NCI-H1417 treated with DMSO at 0.1 percent for 48 hours (cell line): ENCODE results near the gene FHOD3.

Source experiments
- DNase-seq: peaks from one replicate; lab custom pipeline; 2025; lab: John Stamatoyannopoulos, UW

Gene FHOD3

DNA sequence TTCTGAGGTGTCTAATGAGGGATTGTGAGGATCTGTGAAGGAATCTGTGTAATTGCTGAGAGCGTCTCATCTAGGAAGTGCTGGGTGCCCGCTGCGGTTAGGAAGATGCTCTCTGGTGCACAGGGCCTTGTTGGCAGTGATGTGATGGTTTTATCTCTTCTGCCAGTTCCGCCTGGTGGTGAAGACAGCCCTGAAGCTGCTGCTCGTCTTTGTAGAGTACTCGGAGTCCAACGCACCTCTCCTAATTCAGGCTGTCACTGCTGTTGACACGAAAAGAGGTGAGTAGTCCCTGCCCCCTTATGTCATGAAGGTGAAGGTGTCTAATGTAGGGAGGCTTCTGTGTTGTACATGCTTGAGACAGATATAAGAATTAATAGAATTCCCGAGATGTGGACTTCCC is 297.1 kb downstream of the FHOD3 start:
- DNase-seq, result no peak

DNA sequence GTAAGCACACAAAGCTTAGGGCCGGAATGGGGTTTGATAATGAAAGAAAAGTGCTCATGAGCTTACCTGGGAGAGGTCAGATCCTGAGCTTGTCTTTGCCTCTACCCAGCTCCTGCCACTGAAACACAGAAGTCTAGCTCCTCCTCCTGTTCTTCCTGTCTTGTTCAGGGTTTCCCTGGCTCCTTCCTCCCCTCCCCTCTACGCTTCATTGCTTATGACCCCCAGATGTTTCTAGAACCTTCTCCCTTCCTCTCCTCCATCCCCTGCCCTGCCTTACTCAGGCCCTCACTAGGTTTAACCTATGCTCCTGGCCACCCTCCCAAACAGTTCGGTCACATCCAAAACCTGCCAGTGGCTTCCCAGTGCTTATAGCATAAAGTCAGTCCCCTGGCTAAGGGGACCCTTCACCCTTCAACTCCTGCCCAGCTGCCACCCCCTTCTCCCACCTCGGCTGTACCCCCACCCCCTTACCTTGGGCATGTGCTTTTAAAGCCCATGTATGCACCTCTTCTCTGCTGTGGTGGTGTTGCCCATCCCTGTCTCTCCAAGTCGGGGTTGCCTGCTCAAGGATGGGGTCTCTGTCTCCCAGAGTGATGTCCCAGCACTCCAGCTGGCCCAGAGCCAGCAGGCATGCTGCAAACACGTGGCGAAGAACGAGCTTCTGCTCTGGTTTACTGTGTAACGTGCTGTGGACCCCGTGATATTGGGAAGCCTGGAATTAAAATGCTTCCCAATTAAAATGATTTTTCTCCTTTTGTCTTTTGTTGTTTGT is 297.7 kb downstream of the FHOD3 start:
- no peak for DNase-seq

DNA sequence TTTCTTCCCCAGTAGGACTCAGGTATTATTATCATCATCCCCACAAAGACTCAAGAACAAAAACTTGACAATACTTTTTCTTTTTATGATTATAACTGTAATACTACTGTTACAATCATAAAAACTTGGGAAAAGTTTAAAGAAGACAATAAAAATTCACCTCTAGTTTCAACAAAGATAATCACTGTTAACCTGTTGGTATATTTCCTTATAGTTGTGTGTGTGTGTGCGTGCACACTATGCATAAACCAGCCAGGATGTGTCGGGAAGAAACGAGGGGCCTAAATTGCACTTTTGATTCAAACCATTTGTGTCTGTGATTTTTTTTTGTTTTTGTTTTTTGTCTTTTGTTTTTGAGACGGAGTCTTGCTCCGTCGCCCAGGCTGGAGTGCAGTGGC is 298.3 kb downstream of the FHOD3 start:
- no peak for DNase-seq

DNA sequence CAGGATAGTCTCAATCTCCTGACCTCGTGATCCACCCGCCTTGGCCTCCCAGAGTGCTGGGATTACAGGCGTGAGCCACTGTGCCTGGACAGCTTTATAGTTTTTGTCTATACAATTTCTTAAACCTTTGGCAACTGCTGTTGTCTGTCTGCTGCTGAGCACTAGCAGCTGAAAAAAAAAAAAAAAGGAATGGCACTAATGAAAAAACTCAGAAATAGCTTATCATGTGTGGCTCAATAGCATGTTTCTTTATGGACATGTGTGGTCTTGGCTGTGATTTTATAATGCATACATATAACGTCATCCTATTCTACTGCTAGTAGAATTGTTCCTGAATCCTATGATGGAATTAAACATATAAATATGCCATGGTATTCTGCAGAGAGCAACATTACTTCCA is 300.1 kb downstream of the FHOD3 start:
- no peak for DNase-seq

DNA sequence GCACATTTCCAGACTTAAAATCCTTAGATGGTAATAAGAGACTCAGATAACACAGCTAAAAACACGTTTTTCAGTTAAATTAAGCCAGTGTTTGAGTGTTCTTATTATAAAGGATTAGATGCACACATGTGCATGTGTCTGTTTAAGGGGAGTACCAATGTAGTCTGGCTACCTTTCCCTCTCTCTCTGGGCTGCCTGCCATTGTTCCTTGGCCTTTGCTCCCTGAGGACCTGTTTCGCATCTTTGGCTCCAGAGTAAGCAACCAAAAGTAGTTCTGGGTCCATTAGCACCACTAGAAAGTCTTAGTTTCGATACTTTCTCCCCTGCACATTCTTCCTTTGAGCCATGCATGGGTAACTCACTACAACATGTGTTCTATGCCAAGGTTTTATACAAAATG is 303.0 kb downstream of the FHOD3 start:
- no peak for DNase-seq

DNA sequence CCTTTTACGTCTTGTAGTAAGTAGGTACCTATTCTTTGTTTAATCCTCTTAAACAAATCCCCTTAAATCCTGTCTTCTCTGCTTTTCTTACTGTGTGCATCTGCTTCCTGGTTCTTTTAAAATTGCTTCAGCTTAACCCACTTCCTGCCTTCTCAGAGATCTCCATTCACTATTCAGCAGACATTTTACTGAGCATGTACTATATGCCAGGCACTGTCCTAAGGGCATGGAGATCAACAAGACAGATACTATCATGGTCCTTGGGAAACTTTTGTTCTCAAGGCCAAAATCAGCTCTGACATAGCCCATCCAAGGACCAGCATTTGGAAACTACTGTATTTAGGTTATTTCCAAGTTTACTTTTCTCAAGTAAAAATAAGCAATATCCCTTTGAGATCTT is 303.8 kb downstream of the FHOD3 start:
- no peak for DNase-seq

DNA sequence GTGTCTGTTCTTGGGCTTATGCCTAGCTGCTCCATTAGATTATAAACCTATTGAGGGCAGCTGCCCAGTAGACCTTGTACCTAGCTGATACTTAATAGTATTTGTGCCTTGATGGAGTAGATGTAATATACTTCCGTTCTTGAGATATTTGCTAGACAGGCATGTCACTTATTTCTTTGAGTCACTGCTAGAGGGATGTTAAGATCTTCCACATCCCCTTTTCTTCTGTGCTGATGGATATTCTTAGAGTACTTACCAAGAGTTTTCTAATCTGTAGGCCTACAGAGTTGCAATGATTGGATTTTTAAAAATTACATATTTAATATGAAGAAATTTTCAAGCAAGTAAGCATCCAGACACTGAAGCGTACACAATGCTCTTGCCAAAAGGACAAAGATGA is 304.6 kb downstream of the FHOD3 start:
- no peak for DNase-seq

DNA sequence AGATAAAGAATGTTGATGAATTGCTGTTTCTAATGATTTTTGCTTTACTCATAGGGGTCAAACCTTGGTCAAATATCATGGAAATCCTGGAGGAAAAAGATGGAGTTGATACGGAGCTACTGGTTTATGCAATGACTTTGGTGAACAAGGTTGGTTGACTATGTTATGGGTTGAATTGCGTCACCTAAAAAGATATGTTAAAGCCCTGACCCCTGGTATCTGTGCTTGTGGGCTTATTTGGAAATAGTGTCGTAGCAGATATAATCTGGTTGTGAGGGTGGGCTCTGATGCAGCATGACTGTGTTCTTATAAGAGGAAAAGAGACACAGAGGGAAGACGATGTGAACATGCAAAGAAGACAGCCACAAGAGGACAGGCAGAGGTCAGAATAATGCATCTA is 305.1 kb downstream of the FHOD3 start:
- no peak for DNase-seq

DNA sequence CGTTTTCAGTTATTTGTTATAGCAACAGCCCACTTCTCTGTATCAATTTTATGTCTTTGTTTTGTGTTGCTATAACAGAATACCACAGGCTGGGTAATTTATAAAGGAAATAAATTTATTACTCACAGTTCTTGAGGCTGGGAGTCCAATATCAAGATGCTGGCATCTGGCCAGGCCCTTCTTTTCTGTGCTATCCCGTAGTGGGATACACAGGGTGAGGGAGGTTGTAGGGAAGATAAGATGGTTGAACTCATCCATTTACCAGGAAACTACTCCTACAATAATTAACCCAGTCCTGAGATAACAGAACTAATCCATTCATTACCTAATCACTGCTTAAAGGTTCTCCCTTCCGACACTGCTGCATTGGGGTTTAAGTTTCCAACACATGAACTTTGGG is 310.6 kb downstream of the FHOD3 start:
- no peak for DNase-seq

DNA sequence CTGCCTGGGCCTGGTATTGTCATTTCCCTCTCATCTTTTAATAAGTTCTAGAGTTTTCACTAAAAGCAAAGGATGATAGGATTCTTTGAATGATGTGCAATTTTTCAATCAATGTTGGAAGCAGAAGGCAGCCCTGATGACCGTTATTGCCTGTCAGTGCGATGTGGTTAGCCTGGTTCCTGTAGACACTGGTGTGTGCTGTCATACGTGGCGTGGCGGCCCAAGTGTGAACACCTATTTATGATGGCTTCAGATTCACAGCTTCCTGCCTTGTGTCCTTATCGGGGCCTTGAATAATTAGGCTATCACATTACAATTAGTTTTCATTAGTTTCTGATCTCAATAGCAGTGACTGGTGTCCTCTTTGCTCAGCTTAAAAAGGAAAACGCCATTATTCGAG is 312.7 kb downstream of the FHOD3 start:
- DNase-seq, result no peak

DNA sequence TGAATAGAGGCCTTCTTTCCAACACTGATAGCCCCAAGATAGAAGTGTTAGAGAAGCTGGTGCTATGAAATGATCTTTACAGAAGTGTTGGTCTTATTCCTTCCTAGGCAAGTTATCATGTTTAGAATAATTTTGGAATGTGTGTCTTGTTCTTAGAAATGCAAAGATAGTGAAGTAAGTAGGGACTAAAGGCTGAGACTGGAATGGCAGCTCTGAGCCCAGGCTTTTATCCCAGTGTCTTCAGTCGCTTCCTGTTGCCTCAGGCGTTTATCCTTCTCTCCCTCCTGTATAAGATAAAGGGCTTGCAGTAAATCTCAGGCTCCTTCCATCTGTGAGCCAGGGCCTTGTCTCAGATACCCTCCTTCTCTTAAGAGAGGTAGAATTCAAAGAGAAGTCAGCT is 313.1 kb downstream of the FHOD3 start:
- no peak for DNase-seq

DNA sequence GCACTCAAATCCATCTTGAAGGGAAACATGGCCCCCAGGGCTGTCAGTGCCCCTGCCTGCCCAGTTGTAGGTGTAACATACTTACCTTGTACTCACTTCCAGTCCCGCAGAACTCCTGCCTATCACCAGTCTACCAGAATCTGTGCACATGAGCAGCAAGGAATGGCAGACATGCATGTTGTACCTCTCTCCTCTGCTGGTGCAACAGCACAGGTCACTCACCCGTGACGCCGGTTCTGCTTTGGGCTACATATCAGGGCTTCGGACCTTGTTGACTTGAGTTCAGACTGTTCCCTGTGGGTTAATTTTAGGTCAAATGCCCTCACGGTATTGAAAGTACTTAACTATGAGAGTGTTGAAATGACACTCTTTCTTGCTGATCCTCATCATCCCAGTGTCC is 315.6 kb downstream of the FHOD3 start:
- DNase-seq, result no peak

DNA sequence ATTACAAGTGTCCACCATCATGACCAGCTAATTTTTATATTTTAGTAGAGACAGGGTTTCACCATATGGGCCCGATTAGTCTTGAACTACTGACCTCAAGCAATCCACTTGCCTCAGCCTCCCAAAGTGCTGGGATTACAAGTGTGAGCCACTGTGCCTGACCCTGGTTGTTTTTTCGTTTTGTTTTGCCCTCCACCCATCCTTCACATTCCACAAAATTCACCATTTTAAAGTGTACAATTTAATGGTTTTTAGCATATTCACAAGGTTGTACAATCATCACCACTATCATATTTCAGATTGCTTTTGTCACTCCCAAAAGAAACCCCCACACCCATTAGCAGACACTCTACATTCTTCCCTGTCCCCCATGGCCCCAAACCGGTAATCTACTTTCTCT is 316.3 kb downstream of the FHOD3 start:
- DNase-seq, result no peak

DNA sequence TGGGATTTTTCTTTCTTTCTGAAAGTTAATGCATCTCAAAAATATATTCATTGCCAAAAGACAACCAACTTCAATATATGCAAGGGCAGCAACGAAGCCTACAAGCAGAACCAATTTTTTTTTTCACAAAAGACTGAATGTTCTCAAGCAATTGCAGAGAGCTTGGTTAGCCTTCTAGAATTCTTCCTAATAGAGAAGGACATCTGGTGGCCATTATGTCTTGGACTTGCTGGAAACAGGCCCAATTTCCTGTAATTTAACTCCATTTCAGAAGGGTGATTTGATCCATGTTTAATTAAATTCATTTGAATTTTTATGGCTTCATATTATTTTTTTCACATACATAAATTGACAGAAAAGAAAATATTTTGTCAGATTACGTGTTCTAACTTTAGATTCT is 323.3 kb downstream of the FHOD3 start:
- no peak for DNase-seq

DNA sequence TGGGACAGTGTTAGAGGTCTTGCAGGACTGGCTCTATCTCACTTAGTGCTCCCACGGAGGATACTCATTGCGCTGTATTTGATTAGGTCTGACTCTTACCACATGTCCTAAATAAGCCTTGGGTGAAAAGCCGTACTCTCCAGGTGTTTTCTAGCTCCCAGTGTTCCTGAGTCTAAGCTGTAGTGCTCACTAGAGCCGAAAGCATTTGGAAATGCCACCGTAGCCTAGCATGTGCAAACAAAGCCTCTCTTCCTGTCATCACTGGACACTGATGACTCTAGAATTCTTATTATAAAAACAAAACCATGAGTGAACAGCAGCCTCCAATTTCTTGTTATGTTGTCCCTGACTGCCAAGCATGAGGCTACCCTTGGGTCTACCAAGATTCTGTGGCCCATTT is 325.1 kb downstream of the FHOD3 start:
- no peak for DNase-seq

DNA sequence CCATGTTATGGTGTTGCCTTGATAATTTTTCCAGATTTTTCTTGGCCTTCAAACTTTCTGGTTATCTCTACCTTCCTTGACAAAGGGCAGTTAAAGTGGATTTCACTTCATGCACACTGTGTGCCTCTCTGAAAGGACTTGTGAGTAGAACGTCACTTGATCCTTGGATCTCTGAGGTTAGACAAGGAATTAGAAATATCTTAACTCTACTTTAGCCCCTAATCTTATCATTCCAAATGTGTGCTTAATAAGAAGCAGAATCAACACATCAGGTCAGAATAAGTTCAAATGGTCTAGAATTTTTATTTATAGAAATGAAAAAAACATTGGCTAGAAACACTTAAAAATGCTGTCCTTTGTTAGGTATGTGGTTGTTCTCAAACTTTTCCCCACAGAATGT is 325.6 kb downstream of the FHOD3 start:
- DNase-seq, result no peak

DNA sequence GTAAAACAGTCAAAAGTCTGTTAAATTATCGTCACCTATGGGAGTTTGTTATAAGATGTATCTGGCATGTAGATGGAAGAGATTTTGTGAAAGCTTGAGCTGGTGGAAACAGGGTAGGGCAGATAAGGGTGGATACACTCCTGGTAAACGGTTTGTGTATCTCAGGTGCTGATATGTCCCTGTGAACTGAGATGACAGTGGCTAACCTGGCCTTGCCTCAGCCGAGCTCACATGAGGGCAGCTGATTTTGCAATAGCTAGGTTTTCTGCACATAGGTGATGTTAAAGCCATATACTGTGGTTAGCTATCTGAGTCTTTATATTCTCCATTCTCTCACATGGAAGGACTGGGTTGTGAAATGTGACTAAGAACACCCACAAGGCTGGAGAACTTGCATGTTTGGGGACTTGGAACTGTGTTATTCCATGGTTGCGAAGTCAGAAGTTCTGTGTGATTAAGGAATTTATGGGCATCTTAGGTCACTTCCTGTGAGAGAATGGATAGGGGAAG is 326.2 kb downstream of the FHOD3 start:
- no peak for DNase-seq

DNA sequence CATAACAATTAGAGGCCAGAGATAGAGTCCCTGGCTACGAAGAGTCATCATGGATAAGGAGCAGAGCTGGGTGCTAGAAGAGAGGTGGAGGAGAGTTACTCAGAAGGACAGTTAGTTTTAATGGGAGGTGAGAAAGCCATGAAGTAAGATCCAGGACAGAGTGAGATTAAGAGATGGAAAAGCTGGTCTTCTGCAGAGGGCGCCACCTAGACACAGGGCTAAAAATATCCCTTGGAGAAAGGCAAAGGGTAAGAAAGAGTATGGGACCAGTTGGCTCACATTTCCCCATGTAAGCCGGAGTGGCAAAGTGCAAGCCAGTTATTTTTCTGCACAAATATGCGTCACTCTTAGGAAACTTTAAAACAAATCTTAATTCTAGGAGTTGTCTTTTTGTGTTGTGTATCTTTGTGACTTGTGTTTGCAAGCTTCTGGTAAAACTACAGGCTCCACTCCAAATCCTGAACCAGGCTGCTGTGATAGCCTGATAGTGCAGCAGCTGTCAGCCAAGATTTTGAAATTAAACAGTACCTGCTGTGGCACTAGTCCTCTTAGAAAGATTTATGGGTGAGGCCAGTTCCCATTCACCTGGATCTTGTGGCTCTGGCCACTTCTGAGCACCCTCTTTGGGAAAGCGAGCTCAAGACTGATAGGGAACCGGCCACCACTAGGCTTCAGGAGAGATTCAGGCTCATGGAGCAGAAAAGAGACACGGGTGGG is 327.1 kb downstream of the FHOD3 start:
- no peak for DNase-seq

DNA sequence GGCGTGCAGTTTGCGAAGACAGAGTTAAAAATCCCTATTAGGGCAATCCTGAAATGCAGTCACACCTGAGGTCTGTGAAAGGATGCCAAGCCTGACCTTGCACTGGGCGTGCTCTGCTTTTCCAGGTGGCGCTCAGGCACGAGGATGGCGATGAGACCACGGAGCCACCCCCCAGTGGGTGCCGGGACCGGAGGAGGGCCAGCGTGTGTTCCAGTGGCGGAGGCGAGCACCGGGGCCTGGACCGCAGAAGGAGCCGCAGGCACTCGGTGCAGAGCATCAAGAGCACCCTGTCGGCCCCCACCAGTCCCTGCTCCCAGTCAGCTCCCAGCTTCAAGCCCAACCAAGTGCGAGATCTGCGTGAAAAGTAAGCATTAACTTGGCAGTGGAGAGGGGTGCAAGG is 327.9 kb downstream of the FHOD3 start:
- no peak for DNase-seq

DNA sequence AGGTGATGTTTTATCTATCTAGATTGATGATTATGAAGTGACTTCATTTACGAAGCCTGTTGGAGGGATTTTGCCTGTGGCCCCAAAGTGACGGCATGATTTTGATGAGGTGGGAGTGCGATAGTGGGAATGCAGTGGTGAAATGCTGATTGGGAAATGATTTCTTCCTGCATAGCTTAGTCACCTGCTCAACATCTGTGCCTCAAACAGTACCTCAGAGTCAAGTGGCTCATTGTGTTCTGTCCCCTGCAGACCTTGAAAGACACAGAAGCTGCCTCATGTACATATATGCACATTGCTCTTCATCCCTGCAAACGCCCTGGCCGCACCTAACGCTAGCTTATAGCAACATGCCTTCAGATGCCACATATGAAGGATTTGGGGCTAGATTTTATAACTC is 330.1 kb downstream of the FHOD3 start:
- no peak for DNase-seq

DNA sequence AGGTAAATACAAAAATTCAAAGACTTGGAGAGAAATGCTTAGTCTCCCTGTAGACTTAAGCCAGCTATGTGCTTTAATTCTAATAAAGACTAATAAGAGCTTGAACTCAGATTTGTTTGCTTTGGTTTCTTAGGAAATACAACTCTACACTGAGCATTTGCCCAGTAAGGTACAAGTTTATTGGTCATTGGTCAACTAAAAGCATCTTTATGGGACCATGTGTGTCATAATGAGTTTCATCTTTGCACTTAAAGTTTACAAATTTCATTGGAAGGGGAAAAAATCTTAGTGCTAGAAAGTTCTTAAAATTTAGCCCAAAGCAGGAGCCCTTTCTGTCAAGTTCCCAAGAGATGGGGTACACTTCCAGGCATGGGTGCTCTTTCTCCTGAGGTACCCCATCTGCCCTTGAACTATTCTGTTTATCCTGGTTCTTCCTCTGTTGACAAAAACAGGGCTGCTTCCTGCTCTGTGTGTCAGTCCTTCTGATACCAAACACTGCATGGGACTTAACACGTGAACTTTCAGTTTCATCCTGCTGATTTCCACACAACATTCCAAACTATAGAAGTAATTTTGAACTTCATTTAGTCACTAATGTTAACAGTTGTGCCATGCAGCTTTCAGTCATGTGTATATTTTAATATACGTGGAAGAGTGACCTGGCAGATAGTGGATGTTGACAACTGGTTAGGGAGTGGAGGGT is 331.1 kb downstream of the FHOD3 start:
- no peak for DNase-seq

DNA sequence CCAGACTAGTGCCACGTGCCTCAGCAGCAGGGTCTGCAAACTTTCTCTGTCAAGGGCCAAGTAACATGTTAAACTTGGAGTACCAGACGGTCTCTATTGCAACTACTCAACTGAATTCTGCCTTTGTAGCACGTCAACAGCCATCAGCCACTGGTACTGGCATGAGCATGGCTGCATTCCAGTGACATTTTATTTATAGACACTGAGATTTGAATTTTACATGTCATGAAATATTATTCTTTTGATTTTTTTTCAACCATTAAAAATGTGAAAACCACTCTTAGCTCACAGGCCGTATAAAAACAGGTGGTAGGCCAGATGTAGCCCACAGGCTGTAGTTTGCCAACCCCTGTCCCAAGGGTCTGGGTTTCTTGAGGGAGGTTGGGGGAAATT is 331.6 kb downstream of the FHOD3 start:
- no peak for DNase-seq

DNA sequence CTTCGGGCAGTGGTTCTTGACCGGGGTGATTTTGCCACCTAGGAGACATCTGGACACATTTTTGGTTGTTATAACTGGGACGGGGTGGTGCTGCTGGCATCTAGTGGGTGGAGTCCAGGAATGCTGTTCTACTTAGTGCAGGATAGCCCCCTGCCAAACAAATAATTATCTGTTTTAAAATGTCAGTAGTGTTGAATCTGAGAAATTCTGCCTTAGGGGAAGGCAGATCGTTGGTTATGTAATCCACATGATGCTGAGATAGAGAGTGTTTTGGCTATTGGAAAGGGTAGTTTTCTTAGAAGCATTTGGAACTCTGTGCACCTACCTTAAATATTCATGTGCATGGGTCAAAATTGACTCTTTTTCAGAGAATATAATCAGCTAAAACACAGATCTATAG is 332.3 kb downstream of the FHOD3 start:
- no peak for DNase-seq
